GM12872 (cell line): ENCODE data around the gene ITGA1.

ENCODE experiments used
- TF ChIP-seq, protein P1 (sequence below): IDR thresholded peaks from 3 replicates; pipeline ENCODE4 v1.5.1; 2011; ENCODE audit warnings: low read depth, mild to moderate bottlenecking, low read length, moderate library complexity; ENCODE audit not compliant: insufficient read depth

The ITGA1 gene

DNA sequence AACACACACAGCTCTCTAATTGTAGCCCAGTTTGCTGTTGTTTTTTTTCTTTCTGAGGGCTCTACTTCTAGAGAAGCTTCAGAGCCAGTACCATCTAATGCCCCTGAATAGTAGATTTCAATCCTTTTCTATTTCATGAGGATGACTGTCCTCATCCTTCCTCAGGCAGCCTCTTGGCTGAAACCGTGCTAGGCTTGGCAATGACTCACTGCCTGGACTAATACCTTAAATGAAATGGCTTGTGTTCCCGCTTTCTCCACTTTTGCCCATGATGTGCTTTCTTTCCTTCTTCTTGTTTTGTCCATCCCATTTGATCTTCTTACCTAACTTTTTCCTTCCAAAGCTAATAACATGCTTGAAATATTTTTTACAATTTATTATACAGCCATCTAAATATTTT is 80.1 kb downstream of the ITGA1 start:
- TF ChIP-seq, protein P1, sequence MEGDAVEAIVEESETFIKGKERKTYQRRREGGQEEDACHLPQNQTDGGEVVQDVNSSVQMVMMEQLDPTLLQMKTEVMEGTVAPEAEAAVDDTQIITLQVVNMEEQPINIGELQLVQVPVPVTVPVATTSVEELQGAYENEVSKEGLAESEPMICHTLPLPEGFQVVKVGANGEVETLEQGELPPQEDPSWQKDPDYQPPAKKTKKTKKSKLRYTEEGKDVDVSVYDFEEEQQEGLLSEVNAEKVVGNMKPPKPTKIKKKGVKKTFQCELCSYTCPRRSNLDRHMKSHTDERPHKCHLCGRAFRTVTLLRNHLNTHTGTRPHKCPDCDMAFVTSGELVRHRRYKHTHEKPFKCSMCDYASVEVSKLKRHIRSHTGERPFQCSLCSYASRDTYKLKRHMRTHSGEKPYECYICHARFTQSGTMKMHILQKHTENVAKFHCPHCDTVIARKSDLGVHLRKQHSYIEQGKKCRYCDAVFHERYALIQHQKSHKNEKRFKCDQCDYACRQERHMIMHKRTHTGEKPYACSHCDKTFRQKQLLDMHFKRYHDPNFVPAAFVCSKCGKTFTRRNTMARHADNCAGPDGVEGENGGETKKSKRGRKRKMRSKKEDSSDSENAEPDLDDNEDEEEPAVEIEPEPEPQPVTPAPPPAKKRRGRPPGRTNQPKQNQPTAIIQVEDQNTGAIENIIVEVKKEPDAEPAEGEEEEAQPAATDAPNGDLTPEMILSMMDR: no peak

GRCh38 chr5:52868417-52868816 is 80.7 kb downstream of the ITGA1 start:
- TF ChIP-seq, protein P1: no peak

DNA sequence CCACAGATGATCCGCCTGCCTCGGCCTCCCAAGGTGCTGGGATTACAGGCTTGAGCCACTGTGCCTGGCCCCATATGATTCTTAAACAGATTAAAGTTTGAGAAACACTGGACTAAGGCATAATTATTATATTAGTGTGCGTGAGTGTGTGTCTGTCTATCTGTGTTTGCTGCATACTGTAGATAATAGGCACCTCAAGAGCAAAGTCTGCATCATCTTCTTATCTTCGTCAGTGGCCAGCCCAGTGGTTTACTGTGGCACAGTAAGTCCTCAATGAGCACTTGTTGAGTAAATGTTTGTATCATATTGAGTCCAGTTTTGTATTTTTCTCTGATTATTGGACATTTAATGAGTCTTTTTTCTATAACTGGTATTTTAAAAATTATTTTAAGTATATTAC is 81.7 kb downstream of the ITGA1 start:
- TF ChIP-seq, protein P1: no peak

DNA sequence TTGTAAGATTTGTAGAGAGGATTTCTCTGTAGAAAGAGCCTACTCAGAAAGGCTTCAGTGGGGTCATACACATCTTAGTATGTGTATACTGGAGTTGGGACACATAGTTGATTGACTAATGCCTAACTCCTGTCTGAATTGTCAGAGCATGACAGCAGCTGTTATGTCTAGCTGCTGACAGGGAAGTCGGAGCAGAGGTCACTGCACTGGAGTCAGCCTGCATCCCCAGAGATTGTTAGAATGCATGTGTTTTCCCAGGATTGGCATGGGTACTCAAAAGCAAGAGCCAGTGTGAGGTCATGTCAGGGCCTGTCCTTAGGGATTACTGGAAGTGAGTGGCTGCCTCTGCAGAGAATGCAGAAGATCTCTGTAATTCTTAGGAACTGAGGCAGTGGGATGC is 82.7 kb downstream of the ITGA1 start:
- TF ChIP-seq, protein P1: no peak

GRCh38 chr5:52875827-52876226 is 88.1 kb downstream of the ITGA1 start:
- TF ChIP-seq, protein P1: no peak

DNA sequence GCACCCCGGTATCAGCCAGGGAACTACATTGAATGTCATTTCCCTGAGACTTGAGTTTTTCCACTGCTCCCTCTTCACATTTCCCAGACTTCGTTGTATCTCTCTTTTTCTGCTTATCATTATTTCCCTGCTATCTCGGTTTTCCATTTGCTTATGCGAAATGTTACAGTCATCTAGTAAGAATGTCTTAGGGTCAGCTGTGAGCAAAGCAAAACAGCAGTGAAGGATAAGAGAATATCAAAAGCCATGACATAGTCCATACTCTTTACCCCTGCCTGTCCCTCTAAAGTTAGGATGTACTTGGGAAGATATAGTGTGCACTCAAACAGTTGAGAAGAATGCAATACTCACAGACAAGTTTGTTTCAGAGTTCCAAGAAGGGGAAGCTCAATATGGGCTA is 88.7 kb downstream of the ITGA1 start:
- TF ChIP-seq, protein P1: no peak

GRCh38 chr5:52878656-52879055 is 90.9 kb downstream of the ITGA1 start:
- TF ChIP-seq, protein P1: no peak

GRCh38 chr5:52880541-52880940 is 92.8 kb downstream of the ITGA1 start:
- TF ChIP-seq, protein P1: no peak
